Neuronal stem cell (in vitro differentiated cells): Measurements from ENCODE around the gene AOAH.

Source experiments
- DNase-seq: peaks from one replicate; pipeline ENCODE4 v3.0.0-alpha.2; 2013; ENCODE audit warnings: low spot score
- H2AFZ ChIP-seq: one replicate; pipeline ENCODE4 v1.6.1; 2013; ENCODE audit warnings: mild to moderate bottlenecking, low read length, inconsistent platforms
- H2AK5ac ChIP-seq: 2 replicates; pipeline ENCODE4 v1.6.1; 2013; ENCODE audit warnings: low read depth, mild to moderate bottlenecking, inconsistent platforms, low read length, moderate library complexity, mixed read lengths
- H2BK120ac ChIP-seq: 2 replicates; pipeline ENCODE4 v1.6.1; 2013; ENCODE audit warnings: low read depth, mild to moderate bottlenecking, inconsistent platforms, low read length, moderate library complexity, mixed read lengths
- H2BK12ac ChIP-seq: one replicate; pipeline ENCODE4 v1.6.1; 2013; ENCODE audit warnings: low read length, inconsistent platforms
- H2BK15ac ChIP-seq: 2 replicates; pipeline ENCODE4 v1.6.1; 2013; ENCODE audit warnings: mild to moderate bottlenecking, low read length, inconsistent platforms, mixed read lengths
- H2BK5ac ChIP-seq: one replicate; pipeline ENCODE4 v1.6.1; 2013; ENCODE audit warnings: inconsistent platforms, mild to moderate bottlenecking, low read length, moderate library complexity
- H3K14ac ChIP-seq: one replicate; pipeline ENCODE4 v1.6.1; 2013; ENCODE audit warnings: low read length, inconsistent platforms
- H3K18ac ChIP-seq: 2 replicates; pipeline ENCODE4 v1.6.1; 2013; ENCODE audit warnings: low read length, inconsistent platforms
- H3K23ac ChIP-seq: 2 replicates; pipeline ENCODE4 v1.6.1; 2013; ENCODE audit warnings: low read depth, mild to moderate bottlenecking, mixed read lengths, low read length, inconsistent platforms; ENCODE audit not compliant: poor library complexity
- H3K27ac ChIP-seq: replicated peaks from 3 replicates; pipeline ENCODE4 v1.5.1; 2013; ENCODE audit warnings: low read length, inconsistent platforms
- H3K27me3 ChIP-seq, 3 experiments: 2 replicates each; pipeline ENCODE4 v1.6.1; 2013; ENCODE audit warnings: low read length in 3 of 3, mild to moderate bottlenecking in 2 of 3, inconsistent platforms in 1 of 3, low read depth in 1 of 3, mixed read lengths in 1 of 3, moderate library complexity in 1 of 3; ENCODE audit not compliant: control insufficient read depth in 3 of 3, insufficient read depth in 3 of 3
- H3K36me3 ChIP-seq, 2 donors: replicated peaks in 1 of 2; 2 replicates each; pipeline ENCODE4 v1.6.1; 2013; ENCODE audit warnings: low read length in 2 of 2; ENCODE audit not compliant: control insufficient read depth in 2 of 2, insufficient read depth in 2 of 2
- H3K4ac ChIP-seq: 2 replicates; pipeline ENCODE4 v1.6.1; 2013; ENCODE audit warnings: inconsistent platforms, mild to moderate bottlenecking, low read length, moderate library complexity
- H3K4me1 ChIP-seq, 2 donors: 1 replicate in 1 of 2; 2 replicates in 1 of 2; pipeline ENCODE4 v1.6.1; 2013; ENCODE audit warnings: low read length in 2 of 2, low read depth in 1 of 2; ENCODE audit not compliant: control insufficient read depth in 2 of 2, insufficient read depth in 1 of 2
- H3K4me2 ChIP-seq: one replicate; pipeline ENCODE4 v1.6.1; 2013; ENCODE audit warnings: mild to moderate bottlenecking, low read length, inconsistent platforms; ENCODE audit not compliant: insufficient read depth, poor library complexity, severe bottlenecking
- H3K4me3 ChIP-seq, 2 donors: 2 replicates each; pipeline ENCODE4 v1.5.1; 2013; ENCODE audit warnings: low read length in 2 of 2, mild to moderate bottlenecking in 2 of 2, inconsistent platforms in 1 of 2, moderate library complexity in 1 of 2
- H3K79me1 ChIP-seq: one replicate; pipeline ENCODE4 v1.6.1; 2013; ENCODE audit warnings: low read depth, mild to moderate bottlenecking, inconsistent platforms, low read length, moderate library complexity
- H3K9ac ChIP-seq: one replicate; pipeline ENCODE4 v1.6.1; 2013; ENCODE audit warnings: mild to moderate bottlenecking, low read depth, low read length, inconsistent platforms; ENCODE audit not compliant: poor library complexity
- H3K9me3 ChIP-seq, 2 donors: replicated peaks in 1 of 2; 2 replicates each; pipeline versions ENCODE3 to v1.6.1; 2013; ENCODE audit warnings: low read length in 2 of 2, mild to moderate bottlenecking in 2 of 2, inconsistent platforms in 1 of 2, low read depth in 1 of 2, mixed read lengths in 1 of 2, moderate library complexity in 1 of 2; ENCODE audit not compliant: control insufficient read depth in 2 of 2, insufficient read depth in 1 of 2
- H4K8ac ChIP-seq: one replicate; pipeline ENCODE4 v1.6.1; 2013; ENCODE audit warnings: low read depth, mild to moderate bottlenecking, inconsistent platforms, low read length, moderate library complexity
- H4K91ac ChIP-seq: one replicate; pipeline ENCODE4 v1.6.1; 2013; ENCODE audit warnings: low read length, low read depth, mild to moderate bottlenecking, inconsistent platforms; ENCODE audit not compliant: poor library complexity
- WGBS, 2 donors: extraction: QIAGEN DNeasy Blood & Tissue Kit; methylation state at CpG; one replicate each; pipeline ENCODE4 v1.1.7; 2013; ENCODE audit warnings: missing lambda C conversion rate in 2 of 2, mixed read lengths in 1 of 2; ENCODE audit not compliant: insufficient read length in 2 of 2, insufficient replicate concordance in 1 of 2; ENCODE audit errors: extremely low coverage in 2 of 2; 5-methylcytosine and 5-hydroxymethylcytosine counted together

The AOAH gene

DNA sequence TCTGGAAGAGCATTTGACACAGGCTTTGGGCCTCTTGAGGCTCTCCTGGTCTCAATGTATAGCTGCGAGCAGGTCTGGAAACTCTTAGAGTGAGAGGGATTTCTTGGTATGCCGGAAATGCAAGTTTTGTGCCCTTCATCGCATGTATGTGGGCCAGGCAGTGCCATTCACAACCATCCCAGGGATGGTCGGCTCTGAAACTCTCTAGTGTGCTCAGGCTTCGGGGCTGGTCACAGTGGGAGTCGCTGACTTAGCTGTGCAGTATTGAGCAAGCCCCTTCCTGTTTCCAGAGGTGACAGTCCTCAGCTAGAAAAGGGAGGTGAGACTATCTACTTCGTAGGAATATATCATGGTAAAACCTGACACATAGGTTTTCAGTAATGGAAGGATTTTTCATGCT is 2.0 kb upstream of the AOAH start:
- no peak overlapping the region for H2BK12ac ChIP-seq
- no peak overlapping the region for H2BK5ac ChIP-seq
- no peak overlapping the region for H3K4ac ChIP-seq
- DNase-seq = no peak
- WGBS, 2 donors = no CpG with 5 or more reads among the region's 7 CpGs
- no peak overlapping the region for H2AK5ac ChIP-seq
- H3K36me3 ChIP-seq = no peaks in the 10 kb centered on the region
- no peaks in the 10 kb centered on the region for H3K79me1 ChIP-seq
- H2BK120ac ChIP-seq = no peak overlapping the region
- H4K91ac ChIP-seq = no peak overlapping the region
- peaks cover 0 to 3% of the 10 kb centered on the region in 2 donors for H3K9me3 ChIP-seq
- no peak overlapping the region for H3K4me2 ChIP-seq
- H3K27ac ChIP-seq = no peak overlapping the region
- H3K18ac ChIP-seq = no peak overlapping the region
- H3K23ac ChIP-seq = no peak overlapping the region
- no peak overlapping the region for H3K4me3 ChIP-seq
- no peak overlapping the region for H3K9ac ChIP-seq
- H3K27me3 ChIP-seq = no peaks in the 10 kb centered on the region
- no peak overlapping the region for H2BK15ac ChIP-seq
- no peak overlapping the region for H4K8ac ChIP-seq
- H3K14ac ChIP-seq = no peak overlapping the region
- H2AFZ ChIP-seq = no peak overlapping the region
- peaks cover 0 to 3% of the 10 kb centered on the region in 2 donors for H3K4me1 ChIP-seq

DNA sequence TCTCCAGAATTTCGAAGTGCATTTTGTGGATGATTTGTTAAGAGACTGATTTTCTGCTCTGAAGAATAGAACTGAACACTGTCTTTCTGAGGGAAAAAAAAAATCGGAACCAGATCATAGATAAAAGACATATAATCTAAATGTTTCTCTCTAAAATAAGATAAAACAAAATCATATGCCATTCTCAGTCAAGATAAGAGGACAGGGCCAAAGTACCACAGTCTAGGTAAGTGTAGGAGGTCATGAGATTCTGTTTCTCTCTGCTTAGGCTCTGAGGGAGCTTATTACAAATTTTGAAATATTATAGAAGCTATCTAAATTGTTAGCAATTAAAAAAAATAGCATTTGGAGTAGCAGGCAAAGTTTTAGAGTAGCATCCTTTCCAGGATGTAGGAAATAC is 702 bp upstream of the AOAH start:
- no peaks in the 10 kb centered on the region for H3K36me3 ChIP-seq
- no peak overlapping the region for H3K23ac ChIP-seq
- H3K4me2 ChIP-seq = no peak overlapping the region
- H3K27ac ChIP-seq = no peak overlapping the region
- no peak overlapping the region for H2BK12ac ChIP-seq
- peaks cover 0 to 3% of the 10 kb centered on the region in 2 donors for H3K4me1 ChIP-seq
- WGBS, 2 donors = no CpG with 5 or more reads among the region's 2 CpGs
- no peak overlapping the region for H2BK5ac ChIP-seq
- H3K79me1 ChIP-seq = no peaks in the 10 kb centered on the region
- no peak overlapping the region for H4K8ac ChIP-seq
- no peak overlapping the region for H3K14ac ChIP-seq
- H2BK120ac ChIP-seq = no peak overlapping the region
- DNase-seq = no peak
- no peak overlapping the region for H2BK15ac ChIP-seq
- H3K4me3 ChIP-seq = no peak overlapping the region
- H4K91ac ChIP-seq = no peak overlapping the region
- H3K4ac ChIP-seq = no peak overlapping the region
- no peak overlapping the region for H3K18ac ChIP-seq
- H2AK5ac ChIP-seq = no peak overlapping the region
- no peak overlapping the region for H3K9ac ChIP-seq
- no peak overlapping the region for H2AFZ ChIP-seq
- no peaks in the 10 kb centered on the region for H3K27me3 ChIP-seq
- no peaks in the 10 kb centered on the region for H3K9me3 ChIP-seq

DNA sequence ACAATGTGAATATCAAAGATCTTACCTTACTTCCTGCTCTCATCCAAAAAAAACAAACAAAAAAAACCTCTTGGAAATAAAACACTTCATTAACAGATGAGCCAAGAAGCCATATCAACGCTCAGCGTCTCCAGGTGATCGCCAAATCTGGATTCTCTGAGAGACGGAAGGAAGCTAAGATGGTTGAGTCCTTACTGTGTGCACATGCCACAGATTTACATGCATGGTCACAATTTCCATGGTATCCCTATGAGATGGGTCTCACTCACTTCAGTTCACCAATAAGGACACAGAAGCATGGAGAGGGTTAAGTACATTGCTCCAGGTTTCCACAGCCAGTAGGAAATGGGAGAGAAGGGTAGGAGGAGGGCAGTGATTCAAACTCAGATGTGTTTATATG is 1.0 kb downstream of the AOAH start:
- H2AK5ac ChIP-seq = no peak overlapping the region
- H3K18ac ChIP-seq = no peak overlapping the region
- DNase-seq = no peak
- no peak overlapping the region for H4K8ac ChIP-seq
- no peak overlapping the region for H2BK15ac ChIP-seq
- no peak overlapping the region for H2BK5ac ChIP-seq
- no CpG with 5 or more reads among the region's 4 CpGs for WGBS, 2 donors
- H3K4me2 ChIP-seq = no peak overlapping the region
- H3K36me3 ChIP-seq = no peaks in the 10 kb centered on the region
- H2BK120ac ChIP-seq = no peak overlapping the region
- H2AFZ ChIP-seq = no peak overlapping the region
- H3K4me3 ChIP-seq = no peak overlapping the region
- no peak overlapping the region for H4K91ac ChIP-seq
- H3K79me1 ChIP-seq = no peaks in the 10 kb centered on the region
- no peak overlapping the region for H2BK12ac ChIP-seq
- no peak overlapping the region for H3K4ac ChIP-seq
- no peaks in the 10 kb centered on the region for H3K9me3 ChIP-seq
- no peak overlapping the region for H3K23ac ChIP-seq
- H3K4me1 ChIP-seq = peaks cover 0 to 3% of the 10 kb centered on the region in 2 donors
- no peaks in the 10 kb centered on the region for H3K27me3 ChIP-seq
- no peak overlapping the region for H3K14ac ChIP-seq
- no peak overlapping the region for H3K9ac ChIP-seq
- no peak overlapping the region for H3K27ac ChIP-seq

DNA sequence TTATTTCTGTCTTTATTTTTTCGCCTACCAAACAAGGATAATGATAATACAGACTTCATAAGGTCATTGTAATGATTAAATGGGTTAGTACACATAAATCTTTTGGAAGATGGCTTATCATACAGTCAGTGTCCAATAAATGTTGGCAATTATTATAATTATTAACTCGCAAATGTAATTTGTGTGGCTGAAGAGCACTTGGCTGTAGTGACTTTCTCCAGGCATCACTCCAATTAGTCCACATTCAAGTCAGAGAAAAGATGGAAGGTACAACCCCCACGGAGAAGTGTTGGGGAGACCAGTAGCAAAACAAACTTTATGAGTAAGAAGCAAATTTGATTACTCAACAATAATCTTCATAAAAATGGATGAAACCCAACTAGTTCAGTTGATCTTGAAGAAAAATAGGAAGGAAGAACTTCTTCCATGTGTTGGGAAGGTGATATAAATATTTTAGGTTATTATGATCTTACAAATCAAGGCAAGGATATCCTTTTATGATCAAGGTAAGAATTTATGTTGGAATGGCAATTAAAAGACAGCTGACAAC is 5.1 kb downstream of the AOAH start:
- no peak for DNase-seq
- Histone ChIP-seq H3K36me3 (no peaks in the 10 kb centered on the region), H3K4ac (no peak overlapping the region), H2BK12ac (no peak overlapping the region), H2BK5ac (no peak overlapping the region), H3K9ac (no peak overlapping the region), H3K4me2 (no peak overlapping the region), H2BK15ac (no peak overlapping the region), H3K18ac (no peak overlapping the region), H2BK120ac (no peak overlapping the region), H3K27ac (no peak overlapping the region), H2AK5ac (no peak overlapping the region), H2AFZ (no peak overlapping the region), H3K27me3 (no peaks in the 10 kb centered on the region), H3K9me3 (no peaks in the 10 kb centered on the region), H4K8ac (no peak overlapping the region), H3K4me1 (peaks cover 0 to under 1% of the 10 kb centered on the region in 2 donors), H3K23ac (no peak overlapping the region), H4K91ac (no peak overlapping the region), H3K79me1 (no peaks in the 10 kb centered on the region), H3K4me3 (no peak overlapping the region), H3K14ac (no peak overlapping the region)
- no CpG with 5 or more reads among the region's 3 CpGs for WGBS, 2 donors
